ENCODE data around the gene NKD1.

Gene NKD1

DNA sequence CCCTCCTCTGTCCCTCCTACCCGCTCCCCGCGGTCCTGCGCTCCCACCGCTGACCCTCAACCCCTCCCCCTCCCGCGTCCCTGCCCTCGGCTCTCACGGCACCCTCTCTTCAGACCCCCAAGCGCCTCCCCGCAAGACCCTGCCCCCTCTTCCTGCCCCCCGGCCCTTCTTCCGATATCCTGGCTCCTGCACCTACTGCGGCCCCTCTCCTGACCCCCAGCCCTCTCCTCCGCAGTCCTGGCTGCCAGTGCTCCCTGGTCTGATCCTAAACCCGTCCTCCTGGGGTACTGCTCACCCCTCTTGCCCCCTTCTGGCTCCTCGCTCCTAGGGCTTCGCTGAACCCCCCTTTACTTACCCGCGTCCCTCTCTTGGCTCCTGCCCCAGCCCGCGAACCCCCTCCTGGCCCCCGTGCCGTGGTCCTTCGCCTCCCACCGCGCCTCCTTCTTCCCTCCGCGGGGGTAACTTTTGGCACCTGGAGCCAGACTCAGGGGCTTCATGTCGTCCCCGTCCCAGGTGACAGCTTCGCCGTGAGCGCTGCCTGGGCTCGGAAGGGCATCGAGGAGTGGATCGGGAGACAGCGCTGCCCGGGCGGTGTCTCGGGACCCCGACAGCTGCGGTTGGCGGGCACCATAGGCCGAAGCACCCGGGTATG is 839 bp downstream of the NKD1 start:
- H3K9me3 ChIP-seq (ENCODE audit: low read length), result peaks cover 3% of the 10 kb centered on the region
- peak overlapping the region; percentile 73 for H3K4me3 ChIP-seq (ENCODE audit: low read length)
- H3K36me3 ChIP-seq (ENCODE audit: insufficient read depth, low read length), result no peaks in the 10 kb centered on the region
- H2AFZ ChIP-seq (ENCODE audit: low read depth, low read length), result peak overlapping the region; percentile 91
- peaks cover 22% of the 10 kb centered on the region for H3K27me3 ChIP-seq (ENCODE audit: insufficient read depth, low read length)
- H3K4me1 ChIP-seq (ENCODE audit: insufficient read depth, low read length), result peaks cover 12% of the 10 kb centered on the region

DNA sequence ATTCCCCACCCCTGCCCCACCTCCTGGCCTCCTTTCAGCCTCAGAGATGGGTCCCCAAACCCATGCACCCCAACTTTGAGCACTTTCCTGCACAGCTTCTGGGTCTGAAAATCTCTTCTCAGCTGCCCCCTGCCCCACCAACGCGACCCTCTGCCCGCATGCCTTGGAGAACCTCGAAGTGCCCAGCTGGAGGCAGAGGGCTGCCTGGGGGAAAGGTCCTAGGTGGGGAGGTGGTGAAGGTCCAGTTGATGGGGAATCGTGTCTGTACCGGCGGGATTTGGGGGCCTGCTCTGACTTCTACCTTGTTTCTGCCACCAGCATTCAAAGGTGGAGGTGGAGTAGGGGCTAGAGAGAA is 1.3 kb downstream of the NKD1 start:
- H3K4me3 ChIP-seq (ENCODE audit: low read length), result peak overlapping the region; percentile 73
- peaks cover 3% of the 10 kb centered on the region for H3K9me3 ChIP-seq (ENCODE audit: low read length)
- peaks cover 12% of the 10 kb centered on the region for H3K4me1 ChIP-seq (ENCODE audit: insufficient read depth, low read length)
- H3K36me3 ChIP-seq (ENCODE audit: insufficient read depth, low read length), result no peaks in the 10 kb centered on the region
- no peak overlapping the region for H2AFZ ChIP-seq (ENCODE audit: low read depth, low read length)
- H3K27me3 ChIP-seq (ENCODE audit: insufficient read depth, low read length), result peaks cover 17% of the 10 kb centered on the region

DNA sequence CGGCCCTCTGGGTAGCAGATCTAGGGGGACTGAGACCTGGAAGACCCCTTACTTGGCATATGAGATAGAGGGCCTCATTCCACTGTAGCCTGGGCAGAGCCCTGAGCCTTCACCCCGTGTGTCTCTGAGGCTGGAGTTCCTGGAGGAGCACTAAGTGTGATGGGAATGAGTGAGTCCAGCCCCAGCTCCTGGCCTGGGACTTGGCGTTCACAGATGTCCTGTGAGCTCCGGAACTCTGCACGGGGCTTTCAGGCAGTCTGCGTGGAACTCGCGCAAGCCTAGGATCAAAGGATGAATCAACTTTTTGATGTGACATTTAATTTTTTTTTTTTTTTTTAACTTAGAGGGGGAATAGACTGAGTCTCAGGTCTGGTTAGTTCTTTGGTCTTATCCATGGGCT is 1.8 kb downstream of the NKD1 start:
- H3K4me1 ChIP-seq (ENCODE audit: insufficient read depth, low read length), result peaks cover 12% of the 10 kb centered on the region
- no peak overlapping the region for H2AFZ ChIP-seq (ENCODE audit: low read depth, low read length)
- no peak overlapping the region for H3K4me3 ChIP-seq (ENCODE audit: low read length)
- peaks cover 15% of the 10 kb centered on the region for H3K27me3 ChIP-seq (ENCODE audit: insufficient read depth, low read length)
- H3K9me3 ChIP-seq (ENCODE audit: low read length), result peaks cover 3% of the 10 kb centered on the region
- no peaks in the 10 kb centered on the region for H3K36me3 ChIP-seq (ENCODE audit: insufficient read depth, low read length)

DNA sequence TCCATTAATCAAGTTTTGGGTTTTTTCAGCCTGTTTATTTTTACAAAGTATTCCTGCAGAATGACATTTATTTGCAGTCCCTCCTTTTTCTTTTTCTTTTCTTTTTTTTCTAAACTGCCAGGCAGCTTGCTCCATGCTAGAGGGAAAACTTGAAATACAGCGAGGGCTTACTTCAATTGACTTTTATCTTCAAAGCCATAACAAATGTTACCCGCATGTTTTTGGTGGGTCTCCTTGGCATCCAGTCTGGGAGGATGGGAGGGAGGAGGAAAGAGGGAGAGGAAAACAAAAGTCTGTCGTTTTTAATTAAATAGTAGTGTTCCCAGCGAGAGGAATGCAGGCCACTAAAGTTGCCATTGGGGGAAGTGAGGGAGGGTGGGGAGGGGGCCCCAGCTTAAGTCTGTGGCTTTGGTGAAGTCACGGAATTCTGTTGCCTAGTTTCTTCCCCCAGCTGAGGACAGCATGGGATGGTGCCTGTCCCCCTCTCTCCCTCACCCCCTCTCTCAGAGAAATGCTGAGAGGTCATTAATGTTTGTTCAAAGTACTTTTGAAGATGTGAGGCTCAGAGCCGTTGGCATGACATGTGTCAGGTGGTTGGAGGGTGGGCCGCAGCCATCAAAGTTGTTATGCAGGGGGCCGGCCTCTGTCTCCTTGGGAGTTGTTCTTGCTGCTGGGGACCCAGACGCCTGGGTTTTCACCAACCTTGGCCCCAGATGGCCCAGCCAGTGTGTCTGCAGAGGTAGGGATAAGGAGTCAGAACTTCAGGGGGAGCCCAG is 2.9 kb downstream of the NKD1 start:
- peaks cover 4% of the 10 kb centered on the region for H3K9me3 ChIP-seq (ENCODE audit: low read length)
- peaks cover 12% of the 10 kb centered on the region for H3K4me1 ChIP-seq (ENCODE audit: insufficient read depth, low read length)
- peaks cover 8% of the 10 kb centered on the region for H3K27me3 ChIP-seq (ENCODE audit: insufficient read depth, low read length)
- no peaks in the 10 kb centered on the region for H3K36me3 ChIP-seq (ENCODE audit: insufficient read depth, low read length)
- no peak overlapping the region for H3K4me3 ChIP-seq (ENCODE audit: low read length)
- no peak overlapping the region for H2AFZ ChIP-seq (ENCODE audit: low read depth, low read length)

DNA sequence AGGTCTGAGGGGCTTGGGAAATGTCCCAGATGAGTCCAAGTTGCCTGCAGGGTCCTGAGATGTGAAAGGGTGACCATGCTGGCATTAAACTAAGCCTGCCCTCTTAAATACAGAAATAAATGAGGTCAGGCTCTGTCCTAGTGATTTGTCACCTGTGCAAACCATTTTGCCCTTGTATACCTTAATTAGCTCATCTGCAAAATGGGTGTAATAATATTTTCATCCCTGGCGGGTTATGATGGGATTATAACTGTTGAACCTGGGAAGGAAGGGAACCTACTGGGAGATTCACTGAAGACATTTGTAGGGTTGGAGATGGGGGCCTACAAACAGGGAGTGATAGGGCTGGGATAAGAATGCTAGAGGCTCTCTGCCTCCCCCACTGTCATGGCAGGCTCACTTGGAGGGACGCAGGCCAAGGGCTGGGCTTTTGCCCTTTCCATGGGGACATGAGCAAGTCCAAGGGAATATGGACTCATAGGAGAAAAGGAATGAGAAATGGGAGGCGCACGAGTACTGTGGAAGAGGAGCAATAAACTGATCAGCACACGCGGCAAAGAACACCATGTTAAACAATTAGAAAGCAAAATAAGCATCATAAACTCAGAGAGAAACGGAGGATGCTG is 4.4 kb downstream of the NKD1 start:
- peaks cover 11% of the 10 kb centered on the region for H3K9me3 ChIP-seq (ENCODE audit: low read length)
- H3K27me3 ChIP-seq (ENCODE audit: insufficient read depth, low read length), result no peaks in the 10 kb centered on the region
- H3K4me3 ChIP-seq (ENCODE audit: low read length), result no peak overlapping the region
- H3K4me1 ChIP-seq (ENCODE audit: insufficient read depth, low read length), result peaks cover 12% of the 10 kb centered on the region
- no peak overlapping the region for H2AFZ ChIP-seq (ENCODE audit: low read depth, low read length)
- H3K36me3 ChIP-seq (ENCODE audit: insufficient read depth, low read length), result no peaks in the 10 kb centered on the region

DNA sequence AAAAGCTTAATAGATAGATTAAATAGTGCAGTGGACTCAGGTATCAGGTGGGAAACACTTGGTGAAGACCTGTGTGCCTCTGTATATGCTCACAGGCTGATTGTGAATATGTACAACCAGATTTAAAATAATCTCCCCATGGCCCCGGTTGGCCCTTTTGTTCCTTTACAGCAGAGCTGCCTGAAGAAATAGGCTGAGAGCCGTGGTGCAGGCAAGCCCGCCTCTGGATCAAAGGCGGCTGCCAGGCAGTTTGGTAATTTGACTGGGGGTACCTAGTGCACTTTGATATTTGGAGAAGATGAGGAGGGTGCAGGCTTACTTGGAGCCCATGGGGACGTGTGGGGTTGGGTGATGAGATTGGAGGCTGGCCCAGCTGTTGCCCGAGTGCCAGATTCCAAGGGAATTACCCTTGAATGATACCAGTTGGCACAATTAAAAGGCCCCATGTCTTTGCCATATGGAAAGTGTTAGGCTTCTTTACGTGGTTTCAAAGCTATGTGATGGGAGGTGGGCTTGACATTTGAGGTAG is 5.0 kb downstream of the NKD1 start:
- H3K36me3 ChIP-seq (ENCODE audit: insufficient read depth, low read length), result no peaks in the 10 kb centered on the region
- no peak overlapping the region for H3K4me3 ChIP-seq (ENCODE audit: low read length)
- no peaks in the 10 kb centered on the region for H3K27me3 ChIP-seq (ENCODE audit: insufficient read depth, low read length)
- H2AFZ ChIP-seq (ENCODE audit: low read depth, low read length), result no peak overlapping the region
- H3K4me1 ChIP-seq (ENCODE audit: insufficient read depth, low read length), result peaks cover 12% of the 10 kb centered on the region
- H3K9me3 ChIP-seq (ENCODE audit: low read length), result peaks cover 11% of the 10 kb centered on the region

DNA sequence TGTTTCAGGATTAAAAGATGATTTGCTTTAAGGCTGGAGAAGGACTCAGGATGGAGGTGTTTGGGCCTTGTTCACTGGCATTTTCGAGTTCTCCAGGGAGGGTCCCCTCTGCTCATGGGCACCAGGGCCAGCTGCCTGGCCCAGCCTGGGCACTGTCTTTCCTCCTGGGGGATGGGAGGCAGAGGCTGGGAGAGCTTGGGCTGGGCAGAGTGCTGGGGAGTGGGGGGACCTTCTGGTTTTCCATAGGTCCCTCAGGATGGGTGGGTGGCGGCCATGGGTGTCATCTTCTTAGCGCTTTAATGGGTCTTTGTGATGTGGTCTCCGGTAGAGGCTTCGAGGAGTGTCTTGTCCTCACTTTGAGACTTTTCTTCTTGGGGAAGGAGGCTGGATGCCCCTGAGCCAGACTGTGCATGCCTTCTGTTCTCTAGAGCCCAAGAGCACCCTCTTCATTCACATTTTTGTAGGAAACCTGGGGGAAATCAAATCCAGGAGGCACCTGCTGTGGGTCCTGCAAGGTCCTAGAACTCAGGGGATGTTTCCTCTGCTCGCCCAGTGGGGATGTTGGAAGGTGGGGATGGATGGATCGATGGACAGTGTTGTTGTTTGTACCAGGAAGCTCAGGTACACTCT is 5.7 kb downstream of the NKD1 start:
- Histone ChIP-seq H2AFZ (ENCODE audit: low read depth, low read length) (no peak overlapping the region), H3K9me3 (ENCODE audit: low read length) (peaks cover 11% of the 10 kb centered on the region), H3K36me3 (ENCODE audit: insufficient read depth, low read length) (no peaks in the 10 kb centered on the region), H3K27me3 (ENCODE audit: insufficient read depth, low read length) (no peaks in the 10 kb centered on the region), H3K4me1 (ENCODE audit: insufficient read depth, low read length) (peaks cover 12% of the 10 kb centered on the region), H3K4me3 (ENCODE audit: low read length) (no peak overlapping the region)

DNA sequence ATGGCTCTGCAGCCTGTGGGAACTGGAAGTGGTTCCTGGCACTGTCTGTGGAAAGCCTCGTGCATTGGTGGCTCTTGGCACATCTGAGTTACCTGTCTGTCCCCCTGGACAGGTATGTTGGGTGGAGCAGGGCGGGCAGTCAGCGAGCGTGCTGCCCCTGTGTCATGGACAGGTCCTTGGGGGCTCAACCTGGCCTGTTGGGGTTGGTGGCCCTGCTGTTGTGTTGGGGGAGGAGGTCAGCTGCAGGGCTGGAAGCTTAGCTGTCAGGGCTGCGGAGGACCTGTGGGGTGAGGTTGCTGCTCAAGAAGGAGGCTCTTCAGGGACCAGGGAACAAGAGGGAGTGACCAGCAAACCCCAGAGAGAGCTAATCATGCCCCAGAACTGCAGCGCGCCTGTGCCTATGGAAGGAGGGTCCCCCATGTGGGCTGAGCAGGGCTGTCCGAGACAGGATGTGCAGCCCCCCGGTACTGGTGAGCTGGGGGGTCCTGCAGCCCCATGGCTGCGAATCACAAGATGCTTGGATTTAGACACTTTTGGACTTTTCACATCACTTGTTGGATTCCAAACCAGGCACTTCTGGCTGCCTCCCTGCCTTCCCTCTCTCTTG is 7.2 kb downstream of the NKD1 start:
- Histone ChIP-seq H3K27me3 (ENCODE audit: insufficient read depth, low read length) (no peaks in the 10 kb centered on the region), H3K4me3 (ENCODE audit: low read length) (no peak overlapping the region), H2AFZ (ENCODE audit: low read depth, low read length) (no peak overlapping the region), H3K9me3 (ENCODE audit: low read length) (peaks cover 11% of the 10 kb centered on the region), H3K36me3 (ENCODE audit: insufficient read depth, low read length) (no peaks in the 10 kb centered on the region), H3K4me1 (ENCODE audit: insufficient read depth, low read length) (peaks cover 9% of the 10 kb centered on the region)

DNA sequence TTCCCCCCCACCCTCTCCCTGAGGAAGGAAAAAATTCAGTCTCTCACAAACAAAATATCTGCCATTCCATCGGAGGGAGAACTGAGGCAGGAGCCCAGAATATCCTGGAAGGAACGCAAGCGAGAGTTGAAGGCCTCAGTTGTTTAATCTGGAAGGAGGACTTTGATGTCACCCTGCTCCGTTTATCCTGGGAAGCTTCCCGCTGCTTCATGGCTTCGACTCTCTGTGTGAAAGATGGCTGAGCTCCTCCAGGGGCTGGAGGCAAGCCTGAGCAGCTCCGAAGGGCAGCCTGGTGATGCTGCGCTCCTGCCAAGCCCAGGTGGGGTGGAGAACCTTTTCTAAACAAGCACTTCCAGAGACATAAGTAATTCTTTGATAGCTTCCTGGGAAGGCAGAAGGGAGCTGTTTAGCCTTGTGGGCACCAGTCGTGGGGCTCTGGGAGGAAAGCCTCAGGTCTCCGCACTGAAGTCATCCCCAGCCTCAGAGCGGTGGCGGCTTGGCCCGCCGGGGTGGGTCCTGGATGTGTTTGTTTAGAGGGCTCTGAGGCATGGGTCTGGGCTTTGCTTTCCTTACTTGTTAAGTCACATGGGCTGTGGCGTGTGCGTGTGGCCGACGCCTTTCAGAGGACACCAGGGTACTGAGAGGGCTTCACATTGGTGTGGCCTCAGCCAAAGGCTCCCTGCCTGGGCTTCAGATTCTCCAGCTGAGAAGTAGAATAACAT is 7.9 kb downstream of the NKD1 start:
- peaks cover 3% of the 10 kb centered on the region for H3K4me1 ChIP-seq (ENCODE audit: insufficient read depth, low read length)
- H3K36me3 ChIP-seq (ENCODE audit: insufficient read depth, low read length), result no peaks in the 10 kb centered on the region
- H2AFZ ChIP-seq (ENCODE audit: low read depth, low read length), result no peak overlapping the region
- peaks cover 11% of the 10 kb centered on the region for H3K9me3 ChIP-seq (ENCODE audit: low read length)
- no peaks in the 10 kb centered on the region for H3K27me3 ChIP-seq (ENCODE audit: insufficient read depth, low read length)
- no peak overlapping the region for H3K4me3 ChIP-seq (ENCODE audit: low read length)

DNA sequence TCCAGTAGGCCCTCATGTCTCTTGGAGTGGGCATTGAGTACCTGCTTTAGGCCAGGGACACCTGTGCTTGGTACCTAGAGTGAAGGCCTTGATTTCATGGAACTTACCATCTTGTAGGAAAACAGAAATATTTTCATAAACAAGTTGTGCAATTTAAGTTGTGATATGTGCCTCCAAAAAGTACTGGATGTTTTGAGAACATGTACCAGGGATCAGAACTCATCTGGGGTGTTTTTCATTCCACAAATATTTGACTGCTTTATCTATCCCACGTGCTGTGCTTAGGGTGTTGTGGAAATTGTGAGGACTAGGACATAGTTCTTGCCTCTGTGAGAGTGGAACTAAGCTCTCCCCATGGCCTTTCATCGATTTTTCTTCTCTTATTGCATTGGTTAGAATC is 8.8 kb downstream of the NKD1 start:
- Histone ChIP-seq H3K27me3 (ENCODE audit: insufficient read depth, low read length) (no peaks in the 10 kb centered on the region), H3K4me1 (ENCODE audit: insufficient read depth, low read length) (no peaks in the 10 kb centered on the region), H3K9me3 (ENCODE audit: low read length) (peaks cover 11% of the 10 kb centered on the region), H3K4me3 (ENCODE audit: low read length) (no peak overlapping the region), H2AFZ (ENCODE audit: low read depth, low read length) (no peak overlapping the region), H3K36me3 (ENCODE audit: insufficient read depth, low read length) (no peaks in the 10 kb centered on the region)

DNA sequence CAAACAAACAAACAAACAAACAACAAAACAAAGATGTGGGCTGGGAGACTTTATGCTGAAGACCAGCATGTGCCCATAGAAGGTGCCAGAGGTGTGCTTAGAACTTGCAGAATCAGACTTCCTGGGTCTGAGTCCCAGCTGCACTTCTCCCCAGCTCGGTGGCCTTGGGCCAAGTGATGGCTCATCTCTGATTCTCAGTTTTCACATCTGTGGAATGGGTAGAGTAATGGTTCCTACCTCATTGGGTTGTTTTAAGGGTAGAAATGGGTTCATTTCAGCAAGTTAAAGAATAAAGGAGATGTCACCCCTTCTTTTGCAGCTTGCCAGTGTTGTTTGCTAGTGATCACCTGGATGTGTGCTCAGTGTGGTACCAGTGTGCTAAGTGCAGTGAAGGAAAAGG is 10.7 kb downstream of the NKD1 start:
- H3K36me3 ChIP-seq (ENCODE audit: insufficient read depth, low read length), result no peaks in the 10 kb centered on the region

DNA sequence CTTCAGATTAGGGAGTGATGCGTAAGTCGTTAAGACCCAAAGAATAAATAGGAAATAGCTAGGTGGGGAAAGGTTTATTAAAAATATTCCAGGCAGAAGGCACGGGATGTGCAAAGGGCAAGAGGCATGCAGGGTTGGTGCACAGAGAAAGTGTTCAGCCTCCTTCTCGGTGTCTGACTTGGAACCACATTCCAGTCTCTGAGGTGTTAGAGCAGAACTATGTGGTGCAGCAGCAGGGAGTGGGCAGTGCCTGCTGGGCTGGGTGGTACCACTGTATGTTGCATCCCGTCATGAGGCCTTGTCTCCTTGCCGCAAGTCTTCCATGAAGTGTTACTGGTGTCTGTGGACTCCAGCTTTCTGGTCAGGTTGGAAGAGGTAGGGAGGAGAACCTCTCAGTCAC is 11.1 kb downstream of the NKD1 start:
- Histone ChIP-seq H3K4me3 (ENCODE audit: low read length) (no peak overlapping the region), H2AFZ (ENCODE audit: low read depth, low read length) (no peak overlapping the region), H3K27me3 (ENCODE audit: insufficient read depth, low read length) (no peaks in the 10 kb centered on the region), H3K4me1 (ENCODE audit: insufficient read depth, low read length) (no peaks in the 10 kb centered on the region), H3K9me3 (ENCODE audit: low read length) (peaks cover 8% of the 10 kb centered on the region), H3K36me3 (ENCODE audit: insufficient read depth, low read length) (no peaks in the 10 kb centered on the region)

More for the DNA sequence above, 10.7 kb downstream of the NKD1 start:
- Histone ChIP-seq H2AFZ (ENCODE audit: low read depth, low read length) (no peak overlapping the region), H3K4me1 (ENCODE audit: insufficient read depth, low read length) (no peaks in the 10 kb centered on the region), H3K9me3 (ENCODE audit: low read length) (peaks cover 8% of the 10 kb centered on the region), H3K4me3 (ENCODE audit: low read length) (no peak overlapping the region), H3K27me3 (ENCODE audit: insufficient read depth, low read length) (no peaks in the 10 kb centered on the region)

All from neuron (in vitro differentiated cells).